ENCODE results near the gene PSMD8.

Gene PSMD8

DNA sequence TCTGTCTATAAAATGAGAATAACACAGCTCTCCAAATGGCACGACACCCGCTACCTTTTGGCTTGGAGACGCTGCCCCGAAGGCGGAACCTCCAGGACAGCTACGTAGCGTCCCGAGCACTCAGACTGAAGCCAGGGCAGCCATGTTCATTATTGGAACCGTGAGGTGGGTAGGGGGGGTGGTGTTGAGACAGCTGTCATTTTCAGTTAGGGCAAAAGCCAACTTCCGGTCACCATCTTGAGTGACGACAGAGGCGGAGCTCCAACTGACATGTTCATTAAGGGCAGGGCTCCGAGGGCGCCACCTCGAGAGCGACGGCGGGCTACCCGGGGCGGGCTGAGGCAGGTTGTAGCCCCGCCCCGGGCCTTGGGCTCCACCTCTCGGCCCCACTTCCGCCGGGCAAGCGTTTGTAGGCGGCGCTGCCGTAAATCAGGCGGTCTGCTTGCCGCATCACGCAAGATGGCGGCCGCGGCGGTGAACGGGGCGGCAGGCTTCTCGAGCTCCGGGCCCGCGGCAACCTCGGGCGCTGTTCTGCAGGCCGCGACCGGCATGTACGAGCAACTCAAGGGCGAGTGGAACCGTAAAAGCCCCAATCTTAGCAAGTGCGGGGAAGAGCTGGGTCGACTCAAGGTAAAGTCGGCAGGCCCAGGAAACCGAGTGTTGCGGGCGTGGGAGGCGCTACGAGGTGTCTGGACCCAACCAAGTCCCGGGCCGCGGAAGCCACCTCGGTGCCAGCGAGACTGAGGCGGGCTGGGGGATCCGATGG is at the start of gene PSMD8:
Gene PSMD8 (plus strand): TSS at position 240 of the 766 bp plus-strand sequence. CDS start 31 bp downstream, at position 271.
- ChIA-PET CTCF (interaction anchor here (0.6 to 1.1 kb wide), 5 partner anchors 12 to 141 kb away, joined by 3 to 4 read pairs (median 3); no protein-coding TSS in a partner anchor), POLR2A (interaction anchor here (0.7 to 2.2 kb wide), 15 partner anchors 10 to 370 kb away, joined by 3 to 40 read pairs (median 6); partner anchors contain the start of genes CATSPERG, EIF3K, FAM98C and GGN)
- peak; percentile 98 for DNase-seq (ENCODE audit: extremely low spot score)
- TF ChIP-seq HDGF (IDR thresholded peaks at IDR 0.05; ENCODE audit: borderline replicate concordance) (no peak), SP1 (IDR thresholded peaks at IDR 0.05) (no peak), ZNF384 (IDR thresholded peaks at IDR 0.05) (no peak), FOXM1 (IDR thresholded peaks at IDR 0.05; ENCODE audit: borderline replicate concordance) (no peak), BHLHE40 (IDR thresholded peaks at IDR 0.05; ENCODE audit: borderline replicate concordance) (no peak), PKNOX1 (IDR thresholded peaks at IDR 0.05) (peak; percentile 96), CTBP1 (IDR thresholded peaks at IDR 0.05; ENCODE audit: borderline replicate concordance) (no peak), ELF4 (IDR thresholded peaks at IDR 0.05) (peak; percentile 81), L3MBTL2 (conservative IDR thresholded peaks at IDR 0.05) (peak; percentile 27)

DNA sequence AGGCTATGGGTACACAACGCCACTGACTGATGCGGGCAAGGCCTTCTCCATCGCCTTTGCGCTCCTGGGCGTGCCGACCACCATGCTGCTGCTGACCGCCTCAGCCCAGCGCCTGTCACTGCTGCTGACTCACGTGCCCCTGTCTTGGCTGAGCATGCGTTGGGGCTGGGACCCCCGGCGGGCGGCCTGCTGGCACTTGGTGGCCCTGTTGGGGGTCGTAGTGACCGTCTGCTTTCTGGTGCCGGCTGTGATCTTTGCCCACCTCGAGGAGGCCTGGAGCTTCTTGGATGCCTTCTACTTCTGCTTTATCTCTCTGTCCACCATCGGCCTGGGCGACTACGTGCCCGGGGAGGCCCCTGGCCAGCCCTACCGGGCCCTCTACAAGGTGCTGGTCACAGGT is 47.8 kb upstream of the PSMD8 start:
- no peak for DNase-seq (ENCODE audit: extremely low spot score)
- POLR2A ChIA-PET: no interaction called here
- CTCF ChIA-PET: no interaction called here
- TF ChIP-seq NFRKB (IDR thresholded peaks at IDR 0.05) (no peak), CTBP1 (IDR thresholded peaks at IDR 0.05; ENCODE audit: borderline replicate concordance) (no peak), ARNT (IDR thresholded peaks at IDR 0.05) (no peak), PKNOX1 (IDR thresholded peaks at IDR 0.05) (no peak), FOXM1 (IDR thresholded peaks at IDR 0.05; ENCODE audit: borderline replicate concordance) (no peak), FOXK2 (IDR thresholded peaks at IDR 0.05) (no peak)

DNA sequence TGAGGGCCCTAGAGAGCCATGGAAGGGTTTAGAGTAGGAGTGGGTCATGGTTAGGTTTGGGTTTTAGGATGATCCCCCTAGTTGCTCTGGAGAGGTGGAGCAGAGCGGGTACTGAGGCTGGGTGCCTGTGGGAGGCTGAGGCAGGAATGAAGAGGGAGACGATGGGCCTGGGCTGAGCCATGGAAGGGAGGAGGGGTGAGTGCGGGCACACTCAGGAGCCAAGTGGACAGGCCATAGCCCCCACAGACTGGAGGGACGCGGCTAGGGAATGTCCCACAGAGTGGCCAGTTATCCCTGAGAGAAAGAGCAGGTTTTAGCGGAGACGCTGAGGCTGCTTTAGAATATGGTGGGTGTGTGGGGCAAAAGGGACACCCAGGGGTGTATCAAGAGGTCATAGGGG is 44.7 kb upstream of the PSMD8 start:
- no peak for DNase-seq (ENCODE audit: extremely low spot score)
- ChIA-PET POLR2A (no interaction called here), CTCF (interaction anchor here (1.3 kb wide), 1 partner anchor 85 kb away, joined by 4 read pairs; no protein-coding TSS in a partner anchor)
- no peak for TF ChIP-seq PKNOX1 (IDR thresholded peaks at IDR 0.05)
- TF ChIP-seq L3MBTL2 (conservative IDR thresholded peaks at IDR 0.05): no peak
- TF ChIP-seq TARDBP (IDR thresholded peaks at IDR 0.05): no peak
- TF ChIP-seq FOXM1 (IDR thresholded peaks at IDR 0.05; ENCODE audit: borderline replicate concordance): no peak
- TF ChIP-seq ZNF384 (IDR thresholded peaks at IDR 0.05): no peak
- no peak for TF ChIP-seq CTBP1 (IDR thresholded peaks at IDR 0.05; ENCODE audit: borderline replicate concordance)
- no peak for TF ChIP-seq BHLHE40 (IDR thresholded peaks at IDR 0.05; ENCODE audit: borderline replicate concordance)

DNA sequence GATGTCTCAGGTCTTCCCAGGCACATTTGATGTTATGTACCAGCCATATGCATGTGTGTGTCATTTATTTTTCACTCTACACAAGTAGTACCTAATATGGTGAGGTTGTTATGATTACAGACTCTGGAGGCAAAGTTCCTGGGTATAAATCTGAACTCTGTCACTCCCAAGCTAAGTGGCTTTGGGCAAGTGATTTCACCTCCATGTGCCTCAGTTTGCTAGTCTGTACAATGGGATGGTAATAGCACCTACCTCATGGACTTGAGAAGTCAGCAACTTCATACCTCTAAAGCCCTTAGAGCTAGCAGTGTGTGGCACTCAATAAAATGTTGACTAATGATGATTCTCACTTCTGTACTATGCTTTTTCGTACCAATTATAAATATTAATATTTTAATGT is 42.6 kb upstream of the PSMD8 start:
- DNase-seq (ENCODE audit: extremely low spot score): no peak
- CTCF ChIA-PET: no interaction called here
- TF ChIP-seq ELF4 (IDR thresholded peaks at IDR 0.05) (no peak), HDGF (IDR thresholded peaks at IDR 0.05; ENCODE audit: borderline replicate concordance) (no peak), BHLHE40 (IDR thresholded peaks at IDR 0.05; ENCODE audit: borderline replicate concordance) (no peak), NFRKB (IDR thresholded peaks at IDR 0.05) (no peak), FOXM1 (IDR thresholded peaks at IDR 0.05; ENCODE audit: borderline replicate concordance) (no peak), SP1 (IDR thresholded peaks at IDR 0.05) (no peak), CTBP1 (IDR thresholded peaks at IDR 0.05; ENCODE audit: borderline replicate concordance) (no peak), PKNOX1 (IDR thresholded peaks at IDR 0.05) (no peak), SUZ12 (IDR thresholded peaks at IDR 0.05) (no peak), FOXK2 (IDR thresholded peaks at IDR 0.05) (no peak)
- POLR2A ChIA-PET: no interaction called here

DNA sequence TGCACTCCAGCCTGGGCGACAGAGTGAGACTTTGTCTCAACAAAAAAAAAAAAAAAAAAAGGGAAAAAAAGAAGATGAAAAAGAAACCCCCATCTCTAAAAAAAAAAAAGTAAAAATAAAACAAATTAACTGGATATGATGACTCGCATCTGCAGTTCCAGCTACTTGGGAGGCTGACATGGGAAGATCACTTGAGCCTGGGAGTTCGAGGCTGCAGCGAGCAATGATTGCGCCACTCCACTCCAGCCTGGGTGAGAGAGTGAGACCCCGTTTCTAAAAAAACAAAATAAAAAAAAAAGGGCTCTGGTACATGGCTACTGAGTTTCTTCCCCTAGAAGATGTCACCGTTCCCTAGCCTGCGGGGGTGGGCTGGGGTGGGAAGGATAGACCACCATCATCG is 41.1 kb upstream of the PSMD8 start:
- CTCF ChIA-PET: interaction anchor here (0.9 to 1.1 kb wide), 2 partner anchors 89 to 90 kb away, joined by 3 to 4 read pairs; no protein-coding TSS in a partner anchor

More for the DNA sequence above, 41.1 kb upstream of the PSMD8 start:
- TF ChIP-seq ELF4 (IDR thresholded peaks at IDR 0.05) (no peak), ZNF384 (IDR thresholded peaks at IDR 0.05) (no peak), TARDBP (IDR thresholded peaks at IDR 0.05) (no peak), CTBP1 (IDR thresholded peaks at IDR 0.05; ENCODE audit: borderline replicate concordance) (no peak), L3MBTL2 (conservative IDR thresholded peaks at IDR 0.05) (no peak), FOXA1 (IDR thresholded peaks at IDR 0.05) (no peak), NFRKB (IDR thresholded peaks at IDR 0.05) (no peak), SUZ12 (IDR thresholded peaks at IDR 0.05) (no peak), HDGF (IDR thresholded peaks at IDR 0.05; ENCODE audit: borderline replicate concordance) (no peak)
- no peak for DNase-seq (ENCODE audit: extremely low spot score)
- POLR2A ChIA-PET: interaction anchor here (1.5 kb wide), 1 partner anchor 41 kb away, joined by 3 read pairs; the partner anchor contains the start of gene PSMD8

Data from HEK293T (cell line).